Measurements from ENCODE around the gene ARSK. TPM values are rescaled to one million over a fixed set of nuclear protein-coding genes. Genes with fewer than 3 reads are reported as not detected.
"Not testable (repeated sequence)": the region's sequence is repeated elsewhere in the genome, so short reads cannot be mapped to it uniquely, and the experiment has no call there.

ARSK gene
- total and polyA plus RNA-seq, 2 donors from 2014 or later, result 4.5 to 5.9 TPM

- H3K9me3 ChIP-seq (ENCODE audit: control insufficient read depth in 2 of 3, insufficient read depth in 1 of 3, low read length in 3 of 3), result no peaks in the 10 kb centered on the region
- H3K4me1 ChIP-seq (ENCODE audit: control insufficient read depth in 2 of 3, insufficient read depth in 2 of 3, low read depth in 1 of 3, low read length in 3 of 3), result peaks cover 0 to 10% (median 8%) of the 10 kb centered on the region in 3 donors
- H3K27ac ChIP-seq (ENCODE audit: low read depth in 2 of 2, low read length in 2 of 2), result no peak overlapping the region
- DNase-seq (peak in 4 of 5 donors; percentile 25 to 72 (median 60)), FAIRE-seq (no peak)
- H3K27me3 ChIP-seq (ENCODE audit: control insufficient read depth, insufficient read depth, low read length), result no peaks in the 10 kb centered on the region
- H3K9ac ChIP-seq (ENCODE audit: low read length in 3 of 3), result peak overlapping the region in 1 of 3 donors; percentile 29
- intact Hi-C loops (cut with DNase I), result loop anchor here (5.0 kb wide), 1 partner anchor 203 kb away; no protein-coding TSS in a partner anchor
- no peaks in the 10 kb centered on the region for H3K36me3 ChIP-seq (ENCODE audit: control insufficient read depth in 2 of 3, insufficient read depth in 3 of 3, low read length in 3 of 3)
- H3K4me3 ChIP-seq (ENCODE audit: low read length in 3 of 3), result no peak overlapping the region
- TF ChIP-seq, protein P1, sequence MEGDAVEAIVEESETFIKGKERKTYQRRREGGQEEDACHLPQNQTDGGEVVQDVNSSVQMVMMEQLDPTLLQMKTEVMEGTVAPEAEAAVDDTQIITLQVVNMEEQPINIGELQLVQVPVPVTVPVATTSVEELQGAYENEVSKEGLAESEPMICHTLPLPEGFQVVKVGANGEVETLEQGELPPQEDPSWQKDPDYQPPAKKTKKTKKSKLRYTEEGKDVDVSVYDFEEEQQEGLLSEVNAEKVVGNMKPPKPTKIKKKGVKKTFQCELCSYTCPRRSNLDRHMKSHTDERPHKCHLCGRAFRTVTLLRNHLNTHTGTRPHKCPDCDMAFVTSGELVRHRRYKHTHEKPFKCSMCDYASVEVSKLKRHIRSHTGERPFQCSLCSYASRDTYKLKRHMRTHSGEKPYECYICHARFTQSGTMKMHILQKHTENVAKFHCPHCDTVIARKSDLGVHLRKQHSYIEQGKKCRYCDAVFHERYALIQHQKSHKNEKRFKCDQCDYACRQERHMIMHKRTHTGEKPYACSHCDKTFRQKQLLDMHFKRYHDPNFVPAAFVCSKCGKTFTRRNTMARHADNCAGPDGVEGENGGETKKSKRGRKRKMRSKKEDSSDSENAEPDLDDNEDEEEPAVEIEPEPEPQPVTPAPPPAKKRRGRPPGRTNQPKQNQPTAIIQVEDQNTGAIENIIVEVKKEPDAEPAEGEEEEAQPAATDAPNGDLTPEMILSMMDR (IDR thresholded peaks at IDR 0.05; ENCODE audit: borderline replicate concordance, extremely low read depth, insufficient read depth), result peak; percentile 84
Observed at GRCh38 chr5:95644351-95645042, 89.6 kb downstream of the ARSK start.

DNA sequence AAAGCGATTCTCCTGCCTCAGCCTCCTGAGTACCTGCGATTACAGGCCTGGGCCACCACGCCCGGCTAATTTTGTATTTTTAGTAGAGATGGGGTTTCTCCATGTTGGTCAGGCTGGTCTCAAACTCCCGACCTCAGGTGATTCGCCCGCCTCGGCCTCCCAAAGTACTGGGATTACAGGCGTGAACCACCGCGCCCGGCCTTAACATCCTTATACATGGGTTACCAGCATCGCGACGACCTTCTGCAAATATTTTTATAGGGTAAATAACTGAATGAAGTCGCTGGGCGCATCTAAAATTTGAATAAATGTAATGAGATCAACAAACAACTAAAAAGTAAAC is 91.3 kb downstream of the ARSK start:
- FAIRE-seq; H3K9ac ChIP-seq (ENCODE audit: low read length in 3 of 3); H3K4me1 ChIP-seq (ENCODE audit: control insufficient read depth in 2 of 3, insufficient read depth in 2 of 3, low read depth in 1 of 3, low read length in 3 of 3); intact Hi-C loops (cut with DNase I); H3K36me3 ChIP-seq (ENCODE audit: control insufficient read depth in 2 of 3, insufficient read depth in 3 of 3, low read length in 3 of 3); H3K27me3 ChIP-seq (ENCODE audit: control insufficient read depth, insufficient read depth, low read length); H3K9me3 ChIP-seq (ENCODE audit: control insufficient read depth in 2 of 3, insufficient read depth in 1 of 3, low read length in 3 of 3): not testable (repeated sequence)
- H3K27ac ChIP-seq (ENCODE audit: low read depth in 2 of 2, low read length in 2 of 2), result peak overlapping the region; percentile 89 to 95
- H3K4me3 ChIP-seq (ENCODE audit: low read length in 3 of 3), result peak overlapping the region in 1 of 3 donors; percentile 71
- peak in 2 of 5 donors; percentile 48 to 79 for DNase-seq

DNA sequence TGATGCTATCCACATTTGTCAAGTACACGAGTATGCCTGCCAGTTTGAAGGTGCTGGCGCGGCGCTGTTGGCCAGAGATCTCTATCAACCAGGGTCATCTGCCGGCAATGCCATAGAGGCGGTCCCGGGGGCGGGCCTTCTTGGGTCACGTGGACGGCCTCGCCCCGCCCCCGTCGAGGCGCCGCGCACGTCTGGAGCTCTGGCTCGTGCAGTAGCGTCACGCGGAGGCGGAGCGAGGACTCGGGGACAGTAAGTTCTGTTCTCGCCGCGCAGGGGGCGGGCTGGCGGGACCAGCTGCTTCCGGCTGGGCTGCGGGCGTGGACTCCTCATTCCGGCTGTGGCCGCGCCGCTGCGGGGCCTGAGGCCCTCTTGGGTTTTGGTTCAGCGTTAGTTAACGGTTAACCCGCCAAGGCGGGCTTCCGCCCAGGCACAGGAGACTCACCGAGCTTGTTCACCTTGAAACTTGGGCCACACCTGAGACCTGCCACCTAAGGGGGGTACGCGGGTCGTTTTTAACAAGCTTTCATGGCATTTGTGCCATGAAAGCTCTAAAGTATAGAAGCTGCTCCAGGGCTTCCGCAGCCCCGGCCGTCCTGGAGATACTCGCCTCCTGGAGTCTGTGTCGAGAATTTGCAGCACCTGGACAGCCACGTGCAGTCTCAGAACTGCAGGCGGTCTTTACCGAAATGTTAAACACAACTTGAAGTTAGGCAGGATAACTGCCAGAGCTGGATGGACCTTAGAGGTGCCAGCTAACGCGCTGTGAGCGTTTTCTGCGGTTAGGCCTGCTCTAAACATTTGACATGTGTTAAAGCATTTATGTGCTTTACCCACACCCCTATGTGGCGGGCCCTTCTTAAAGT is 91.9 kb downstream of the ARSK start, which contains the start of gene RFESD:
TSS of gene RFESD (plus strand) at position 209 of the 863 bp plus-strand sequence. CDS start 5,495 bp downstream, outside the sequence.
- H3K4me3 ChIP-seq (ENCODE audit: low read length in 3 of 3), result peak within 1 kb of the TSS; percentile 60 to 71 (median 65)
- DNase-seq (peak; percentile 98 to 100 (median 98)), FAIRE-seq (peak; percentile 67)
- peak within 1 kb of the TSS; percentile 89 to 95 for H3K27ac ChIP-seq (ENCODE audit: low read depth in 2 of 2, low read length in 2 of 2)
- intact Hi-C loops (cut with DNase I), result no loop called here
- H3K4me1 ChIP-seq (ENCODE audit: control insufficient read depth in 2 of 3, insufficient read depth in 2 of 3, low read depth in 1 of 3, low read length in 3 of 3), result peaks cover 0 to 10% (median 8%) of the 10 kb centered on the region in 3 donors
- H3K27me3 ChIP-seq (ENCODE audit: control insufficient read depth, insufficient read depth, low read length), result no peaks in the 10 kb centered on the region
- TF ChIP-seq, protein P1 (IDR thresholded peaks at IDR 0.05; ENCODE audit: borderline replicate concordance, extremely low read depth, insufficient read depth), result no peak
- H3K9me3 ChIP-seq (ENCODE audit: control insufficient read depth in 2 of 3, insufficient read depth in 1 of 3, low read length in 3 of 3), result no peaks in the 10 kb centered on the region
- peak within 1 kb of the TSS; percentile 56 to 81 (median 67) for H3K9ac ChIP-seq (ENCODE audit: low read length in 3 of 3)
- H3K36me3 ChIP-seq (ENCODE audit: control insufficient read depth in 2 of 3, insufficient read depth in 3 of 3, low read length in 3 of 3), result no peaks in the 10 kb centered on the region

All from kidney (tissue), 14 donors.